HG02571 (cell line): Measurements from ENCODE around the gene CLEC9A.
"Not testable (repeated sequence)": the region's sequence is repeated elsewhere in the genome, so short reads cannot be mapped to it uniquely, and the experiment has no call there.

Experiments used
- ATAC-seq: cut with Tn5 transposase; IDR thresholded peaks from one replicate; pipeline ENCODE4 v1.9.1; 2021; ENCODE audit warnings: mild to moderate bottlenecking, moderate library complexity; ENCODE audit not compliant: unreplicated experiment

CLEC9A gene

DNA sequence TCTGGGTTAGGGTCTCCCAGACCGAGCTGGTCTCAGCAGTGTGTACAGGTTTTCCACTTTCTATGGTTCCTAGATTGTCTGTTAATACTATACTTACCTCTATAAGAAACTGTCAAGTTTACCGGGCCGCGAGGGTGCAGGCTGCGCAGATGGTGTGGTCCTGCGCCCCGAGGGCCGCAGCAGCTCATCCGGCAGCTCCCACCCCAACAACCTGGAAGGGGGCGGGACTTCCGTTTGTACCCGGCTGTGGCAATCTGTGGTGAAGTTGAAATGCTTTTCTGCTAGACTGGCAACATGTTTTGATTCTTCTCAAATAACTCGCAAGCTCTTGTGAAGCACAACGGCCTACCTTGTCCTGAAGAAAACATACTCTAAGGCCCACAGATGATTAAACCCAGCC lies at the start of gene CLEC9A:
Gene CLEC9A (plus strand): TSS at position 237 of the 400 bp plus-strand sequence. CDS start 22,006 bp downstream, outside the sequence.
- no peak for ATAC-seq

DNA sequence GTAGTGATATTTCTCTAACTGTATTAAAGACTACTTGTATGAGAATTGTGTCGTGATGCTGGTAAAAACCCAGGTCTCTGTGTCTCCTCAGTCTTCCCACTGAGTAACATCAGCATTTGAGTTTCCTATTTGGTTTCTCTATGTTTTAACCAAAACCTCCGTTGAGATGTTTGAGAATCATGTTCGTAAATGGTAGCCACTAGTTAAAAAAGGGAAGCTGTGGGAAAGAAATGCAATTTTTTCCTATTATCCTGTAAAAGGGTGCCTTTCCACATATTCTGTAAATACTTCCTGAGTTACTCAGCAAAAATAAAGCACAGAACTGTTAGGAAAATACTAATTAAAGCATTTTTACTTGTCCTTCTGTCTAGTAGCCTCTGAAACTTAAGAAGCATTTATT lies 38.6 kb upstream of the CLEC9A start:
- no peak for ATAC-seq

- no peak for ATAC-seq
Observed at GRCh38 chr12:9992296-9992695, 38.2 kb upstream of the CLEC9A start.

DNA sequence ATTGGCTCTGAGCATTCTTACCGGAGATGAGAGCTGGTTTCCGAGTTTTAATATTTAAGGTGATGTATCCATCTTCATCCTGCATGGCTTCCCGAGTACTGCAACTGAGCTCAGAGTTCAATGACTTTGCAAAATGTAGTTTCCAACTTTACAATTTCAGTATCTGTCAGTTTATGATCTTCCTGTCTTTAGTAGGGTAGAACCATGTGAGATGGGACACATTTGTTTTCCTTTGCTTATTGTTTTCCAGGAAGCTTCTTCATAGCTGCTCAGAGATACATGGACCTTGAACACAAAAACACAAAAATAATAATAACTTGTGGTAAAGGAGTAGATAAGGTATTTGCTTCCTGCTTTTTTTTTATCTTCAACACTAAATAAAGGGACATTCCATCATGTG lies 31.5 kb upstream of the CLEC9A start, which contains the start of gene CLEC1B:
Gene CLEC1B (minus strand): TSS at position 106 of the 400 bp plus-strand sequence. CDS start 21 bp downstream, at position 85.
- ATAC-seq = no peak

DNA sequence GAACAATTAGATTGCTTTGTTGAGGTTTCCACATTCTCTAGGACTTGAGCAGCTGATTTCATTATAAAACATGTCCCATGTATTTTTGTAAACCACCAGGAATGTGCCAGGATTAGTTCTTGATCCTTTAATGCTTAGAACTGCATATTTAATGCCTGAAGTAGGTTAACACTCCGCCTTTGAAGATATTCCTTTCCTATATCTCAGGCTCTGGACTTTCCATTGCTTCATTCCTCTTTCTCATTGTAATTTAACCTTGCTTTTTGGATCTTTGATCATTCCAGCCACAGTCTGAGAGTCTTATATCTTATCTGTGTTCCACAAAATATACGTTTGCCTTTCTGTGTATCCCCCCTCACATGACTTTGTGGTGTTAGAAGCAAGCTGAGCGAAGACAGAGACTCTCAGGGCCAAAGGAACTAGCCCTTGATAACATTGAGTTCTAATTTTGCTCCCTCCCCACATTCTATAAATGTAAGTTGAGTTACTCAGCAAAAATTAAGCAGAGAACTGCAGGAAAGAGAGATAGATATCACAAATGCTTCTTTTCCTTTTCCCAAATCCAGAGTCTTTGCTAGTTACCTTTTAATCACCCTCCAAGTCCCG lies 29.2 kb upstream of the CLEC9A start:
- no peak for ATAC-seq

- ATAC-seq = no peak
Observed at GRCh38 chr12:10012630-10013330, 17.7 kb upstream of the CLEC9A start.

DNA sequence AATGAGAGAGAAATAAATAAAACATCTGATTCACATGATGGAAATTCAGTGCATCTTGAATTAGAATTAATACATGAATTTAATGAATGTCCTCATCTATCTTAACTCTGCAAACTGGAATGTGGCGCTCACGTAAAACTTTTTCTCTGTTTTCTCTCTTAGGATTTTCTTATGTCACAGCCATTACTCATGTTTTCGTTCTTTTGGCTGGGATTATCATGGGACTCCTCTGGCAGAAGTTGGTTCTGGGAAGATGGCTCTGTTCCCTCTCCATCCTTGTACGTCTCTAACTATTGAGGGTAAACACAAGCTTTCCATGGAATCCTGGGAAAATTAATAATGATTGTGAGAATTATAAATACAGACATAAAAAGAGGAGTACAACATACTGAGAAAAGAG lies 15.0 kb upstream of the CLEC9A start:
- ATAC-seq = no peak

- no peak for ATAC-seq
Observed at GRCh38 chr12:10016881-10017280, 13.6 kb upstream of the CLEC9A start.

GRCh38 chr12:10018386-10018785 lies 12.1 kb upstream of the CLEC9A start:
- no peak for ATAC-seq

DNA sequence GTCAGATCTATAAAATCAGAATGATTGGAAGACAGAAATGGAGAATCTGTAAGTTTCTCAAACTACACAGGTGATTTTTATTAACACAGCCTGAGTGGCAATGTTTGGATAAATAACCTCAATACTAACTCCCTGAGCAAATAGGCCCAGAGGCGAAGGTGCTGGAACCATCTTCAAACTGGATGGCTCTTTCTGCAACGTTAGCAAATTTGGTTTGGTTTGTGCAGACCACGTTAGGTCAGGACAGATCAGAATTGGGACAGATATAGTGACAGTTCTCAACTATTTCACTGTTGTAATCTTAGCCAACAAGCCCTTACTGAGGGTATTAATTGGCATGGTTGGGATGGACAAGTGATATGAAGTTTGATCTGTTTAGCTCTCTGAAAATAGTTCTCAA lies 9.1 kb upstream of the CLEC9A start:
- no peak for ATAC-seq

- ATAC-seq = no peak
Observed at GRCh38 chr12:10025236-10025635, 5.2 kb upstream of the CLEC9A start.

DNA sequence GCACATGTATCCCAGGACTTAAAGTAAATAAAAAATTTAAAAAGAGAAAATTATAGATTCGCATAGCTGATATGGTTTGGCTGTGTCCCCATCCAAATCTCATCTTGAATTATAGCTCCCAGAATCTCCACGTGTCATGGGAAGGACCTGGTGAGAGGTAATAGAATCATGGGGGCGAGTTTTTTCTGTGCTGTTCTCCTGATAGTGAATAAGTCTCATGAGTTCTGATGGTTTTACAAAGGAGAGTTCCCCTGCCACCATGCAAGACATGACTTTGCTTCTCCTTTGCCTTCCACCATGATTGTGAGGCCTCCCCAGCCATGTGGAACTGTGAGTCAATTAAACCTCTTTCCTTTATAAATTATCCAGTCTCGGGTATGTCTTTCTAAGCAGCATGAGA lies 3.8 kb upstream of the CLEC9A start:
- ATAC-seq = not testable (repeated sequence)

DNA sequence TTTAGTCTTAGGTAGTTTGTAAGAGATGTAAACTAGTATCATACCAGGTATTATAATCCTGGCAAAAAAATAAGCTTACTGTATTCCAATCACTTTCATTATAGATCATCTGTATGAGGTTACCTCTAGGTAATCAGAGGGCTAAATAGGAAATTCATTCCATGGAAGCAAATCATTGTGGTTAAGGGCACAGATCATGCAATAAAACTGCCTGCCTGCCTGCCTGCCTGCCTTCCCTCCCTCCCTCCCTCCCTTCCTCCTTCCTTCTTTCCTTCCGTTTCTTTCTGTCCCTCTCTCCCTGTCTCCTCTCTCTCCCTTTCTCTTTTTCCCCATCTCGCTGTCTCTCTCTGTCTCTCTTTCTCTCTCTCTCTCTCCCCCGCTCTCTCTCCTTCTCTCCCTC lies 3.2 kb upstream of the CLEC9A start:
- no peak for ATAC-seq

DNA sequence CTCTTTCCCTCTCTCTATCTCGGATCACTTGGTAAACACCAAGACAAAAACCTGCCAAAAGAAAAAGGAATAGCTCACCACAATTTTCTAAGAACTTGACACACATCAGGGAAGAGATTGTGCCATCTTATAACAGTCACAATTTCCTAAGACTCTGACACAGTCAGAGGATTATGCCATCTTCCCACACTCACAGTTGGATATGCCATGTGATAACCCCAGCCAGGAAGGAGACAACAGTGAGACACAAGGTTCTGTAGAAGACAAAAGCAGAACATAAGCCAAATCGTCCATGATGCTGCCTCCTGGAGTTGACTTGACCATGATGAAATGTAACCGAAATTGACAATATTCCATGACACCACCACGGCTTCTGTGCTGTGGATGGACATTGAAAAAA lies 2.8 kb upstream of the CLEC9A start:
- ATAC-seq = no peak

DNA sequence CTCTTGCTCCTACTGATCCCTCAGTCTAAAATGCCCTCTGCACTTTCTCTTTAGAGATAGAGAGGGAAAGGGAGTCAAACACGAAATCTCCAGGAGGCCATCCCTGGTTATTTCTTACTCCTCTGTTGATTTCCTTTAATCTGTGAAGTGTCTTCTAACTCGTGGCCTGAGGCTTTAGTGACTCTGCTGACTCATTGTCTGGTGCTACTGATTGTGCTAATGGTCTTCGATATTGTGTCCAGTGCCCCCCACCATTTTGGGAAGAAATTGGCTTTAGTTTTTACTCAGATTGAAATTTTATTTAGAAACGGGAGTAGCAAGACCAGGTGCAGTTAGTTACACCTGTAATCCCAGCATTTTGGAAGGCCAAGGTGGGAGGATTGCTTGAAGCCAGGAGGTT lies 839 bp downstream of the CLEC9A start:
- no peak for ATAC-seq

DNA sequence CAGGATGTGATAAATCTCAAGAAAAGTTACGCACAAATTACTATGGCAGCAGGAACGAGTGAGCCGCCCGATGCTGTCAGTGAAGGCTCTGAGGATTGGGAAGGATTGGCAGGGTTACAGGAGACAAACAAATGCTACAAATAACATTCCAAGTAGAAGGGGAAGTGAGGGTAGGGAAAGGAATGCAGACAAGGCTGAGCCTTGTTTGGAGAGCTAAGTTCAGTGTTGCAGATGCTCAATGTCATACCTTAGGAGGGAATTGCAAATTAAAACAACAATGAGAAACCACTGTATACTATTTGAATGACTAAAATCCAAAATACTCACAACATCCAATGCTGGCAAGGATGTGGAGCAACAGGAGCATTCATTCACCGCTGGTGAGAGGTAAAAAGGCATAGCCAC lies 1.3 kb downstream of the CLEC9A start:
- ATAC-seq = no peak

GRCh38 chr12:10033783-10034545 lies 3.5 kb downstream of the CLEC9A start:
- ATAC-seq = no peak

GRCh38 chr12:10042167-10042566 lies 11.7 kb downstream of the CLEC9A start:
- ATAC-seq = no peak

DNA sequence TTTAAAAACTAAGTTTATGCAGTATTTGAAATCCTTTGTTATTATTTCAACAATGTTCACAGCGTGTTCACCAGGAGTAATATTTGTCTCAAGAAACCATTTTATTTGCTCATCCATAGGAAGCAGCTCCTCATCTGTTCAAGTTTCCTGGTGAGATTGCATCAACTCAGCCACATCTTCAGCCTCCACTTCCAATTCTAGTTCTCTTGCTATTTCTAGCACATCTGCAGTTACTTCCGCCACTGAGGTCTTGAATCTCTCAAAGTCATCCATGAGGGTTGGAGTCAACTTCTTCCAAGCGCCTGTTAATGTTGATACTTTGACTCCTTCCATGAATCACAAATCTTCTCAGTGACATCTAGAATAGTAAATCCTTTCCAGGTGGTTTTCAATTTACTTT lies 18.0 kb downstream of the CLEC9A start:
- no peak for ATAC-seq

DNA sequence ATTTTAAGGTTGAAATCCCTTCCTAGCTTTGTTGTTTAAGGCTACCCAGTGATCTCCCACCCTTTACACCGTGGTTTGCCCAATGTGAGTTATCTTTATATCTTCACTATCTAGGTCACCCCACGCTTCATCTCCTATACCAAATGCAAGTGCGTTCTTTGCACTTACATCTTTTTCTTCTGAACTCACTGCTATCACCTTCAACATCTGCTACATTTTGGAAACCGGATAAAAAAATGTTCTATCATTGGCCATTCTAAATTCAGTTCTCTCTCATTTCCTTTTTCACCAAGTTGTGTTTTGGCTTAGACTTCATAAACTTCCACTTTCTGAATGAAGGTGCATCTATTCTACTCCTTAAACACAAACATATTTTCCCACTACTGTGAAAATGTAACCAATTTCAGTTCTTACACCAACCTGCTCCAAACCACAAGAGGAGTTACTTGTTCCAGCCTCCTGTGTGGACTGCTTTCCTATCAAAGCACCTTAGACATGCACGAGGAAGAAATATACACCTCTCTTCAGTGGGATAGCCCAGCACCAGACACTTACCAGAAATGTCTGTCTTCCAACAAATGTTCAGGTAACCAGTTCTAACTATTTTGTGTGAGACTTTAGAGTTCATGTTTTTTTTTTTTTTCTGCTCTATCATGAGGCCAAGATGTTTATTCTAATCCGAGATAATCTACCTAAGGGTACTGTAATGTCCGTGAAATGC lies 21.9 kb downstream of the CLEC9A start:
- ATAC-seq = no peak

DNA sequence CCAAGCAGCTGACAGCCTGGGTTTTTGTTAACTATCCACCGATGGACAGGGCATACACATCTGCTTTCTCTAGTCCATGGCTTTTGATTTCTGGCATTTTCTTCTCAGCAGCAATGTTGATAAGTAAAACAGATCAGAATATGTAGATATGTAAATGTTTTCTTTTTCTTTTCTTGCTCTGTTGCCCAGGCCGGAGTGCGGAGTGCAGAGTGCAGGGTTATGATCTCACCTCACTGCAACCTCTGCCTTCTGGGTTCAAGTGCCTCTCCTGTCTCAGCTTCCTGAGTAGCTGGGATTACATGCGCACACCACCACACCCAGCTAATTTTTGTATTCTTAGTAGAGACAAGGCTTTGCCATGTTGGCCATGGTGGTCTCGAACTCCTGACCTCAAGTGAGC lies 27.9 kb downstream of the CLEC9A start:
- ATAC-seq = no peak
